GM21360 (cell line): ENCODE data around the gene STAB2.

ENCODE experiments used
- ATAC-seq: cut with Tn5 transposase; IDR thresholded peaks from one replicate; pipeline ENCODE4 v1.9.1; 2021; ENCODE audit warnings: mild to moderate bottlenecking, moderate library complexity; ENCODE audit not compliant: unreplicated experiment

Gene STAB2

DNA sequence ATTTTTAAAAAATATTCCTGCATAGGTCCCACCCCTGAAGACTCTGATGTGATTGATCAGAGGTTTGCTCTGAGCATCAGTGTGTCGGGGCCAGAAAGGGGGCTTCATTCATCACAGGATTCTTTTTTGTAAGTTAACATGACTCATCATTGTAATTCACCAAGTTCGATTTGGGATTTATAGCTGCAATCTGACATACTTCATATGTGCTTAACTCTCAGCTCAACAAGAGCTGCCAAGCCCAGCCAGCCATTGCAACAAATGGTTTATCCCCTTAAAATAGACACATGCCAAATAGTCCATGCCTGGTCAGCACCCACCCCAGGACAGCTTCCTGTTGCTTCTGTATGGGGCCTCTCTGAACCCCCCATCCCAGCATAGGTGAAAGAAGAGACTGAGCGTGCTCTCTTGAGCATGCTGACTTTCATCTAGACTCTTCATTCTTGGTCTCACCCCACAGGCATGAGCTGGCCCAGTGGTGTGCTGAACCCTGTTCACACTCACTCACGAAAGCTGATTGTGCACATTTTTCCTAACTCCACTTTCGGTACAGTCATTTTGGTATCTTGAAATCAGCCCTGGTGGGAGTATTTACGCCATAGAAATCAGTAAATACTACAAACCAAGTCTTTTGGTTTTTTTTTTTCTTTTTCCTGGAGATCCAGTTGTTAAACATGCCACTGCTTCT is 101.4 kb downstream of the STAB2 start:
- ATAC-seq, result no peak

DNA sequence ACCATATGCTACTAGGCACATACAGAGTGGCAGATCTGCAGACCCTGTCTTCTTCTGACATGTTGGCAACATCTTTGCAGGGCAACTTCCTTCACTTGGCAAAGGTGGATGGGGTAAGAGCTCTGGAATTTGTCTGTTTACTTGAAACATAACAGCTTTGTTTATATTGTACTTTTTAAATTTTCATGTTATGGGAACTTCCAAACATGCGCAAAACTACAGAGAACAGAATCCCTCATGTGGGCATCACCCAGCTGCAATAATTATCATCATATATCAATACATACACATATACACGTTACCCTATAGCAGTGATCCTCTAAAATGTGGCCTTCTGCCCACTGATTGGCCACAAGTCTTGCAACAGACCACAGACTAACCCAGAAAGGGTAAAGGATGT is 103.4 kb downstream of the STAB2 start:
- ATAC-seq, result no peak

GRCh38 chr12:103691063-103691462 is 104.0 kb downstream of the STAB2 start:
- no peak for ATAC-seq

- ATAC-seq, result no peak
These were observed 109.0 kb downstream of the STAB2 start for GRCh38 chr12:103696101-103696500.

GRCh38 chr12:103697971-103698751 is 111.1 kb downstream of the STAB2 start:
- no peak for ATAC-seq

DNA sequence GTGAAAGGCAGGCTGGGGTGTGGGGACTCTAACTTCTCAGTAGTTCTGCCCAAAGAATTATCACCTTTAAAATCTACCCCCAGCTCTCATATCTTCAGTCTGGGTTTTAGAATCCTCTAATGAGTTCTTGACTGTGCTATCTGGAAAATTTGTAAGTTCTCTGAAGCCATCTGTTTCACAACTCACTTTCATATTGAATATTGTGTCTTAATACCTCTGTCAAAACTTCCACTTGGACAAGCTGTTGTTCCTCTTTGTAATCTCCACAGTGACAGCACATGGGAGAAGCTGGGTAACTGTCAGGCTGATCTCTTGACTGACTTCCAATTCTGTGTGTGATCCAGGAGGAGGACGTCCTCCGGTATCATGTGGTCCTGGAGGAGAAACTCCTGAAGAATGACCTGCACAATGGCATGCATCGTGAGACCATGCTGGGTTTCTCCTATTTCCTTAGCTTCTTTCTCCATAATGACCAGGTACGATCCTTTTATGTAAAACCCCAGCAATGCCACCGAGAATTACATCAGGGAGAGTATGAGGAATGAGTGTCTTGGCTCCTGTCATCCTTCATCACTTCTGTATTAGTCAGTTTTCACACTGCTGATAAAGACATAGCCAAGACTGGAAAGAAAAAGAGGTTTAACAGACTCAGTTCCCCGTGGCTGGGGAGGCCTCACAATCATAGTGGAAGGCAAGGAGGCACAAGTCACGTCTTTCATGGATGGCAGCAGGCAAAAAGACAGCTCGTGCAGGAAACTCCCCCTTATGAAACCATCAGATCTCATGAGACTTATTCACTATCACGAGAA is 111.9 kb downstream of the STAB2 start:
- ATAC-seq, result no peak

GRCh38 chr12:103705098-103705497 is 118.0 kb downstream of the STAB2 start:
- ATAC-seq, result no peak

DNA sequence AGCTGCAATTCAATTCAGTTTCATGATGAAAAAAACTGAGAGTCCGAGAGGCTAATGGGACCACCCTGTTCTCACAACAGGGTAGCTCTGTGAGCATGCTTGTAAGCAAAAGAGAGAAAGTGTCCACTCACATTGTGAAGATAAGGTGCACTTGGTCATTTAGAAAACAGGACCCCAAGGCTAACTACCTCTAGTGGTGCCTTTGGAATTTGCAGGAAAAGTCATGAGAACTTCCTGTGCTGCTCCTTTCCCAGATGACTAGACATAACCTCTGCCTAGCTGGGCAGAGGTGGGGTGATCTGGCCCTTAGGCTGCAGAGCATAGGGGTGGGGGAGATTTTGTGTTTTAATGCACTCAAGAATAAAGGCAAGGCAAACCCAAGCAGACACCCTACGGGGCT is 118.9 kb downstream of the STAB2 start:
- no peak for ATAC-seq

DNA sequence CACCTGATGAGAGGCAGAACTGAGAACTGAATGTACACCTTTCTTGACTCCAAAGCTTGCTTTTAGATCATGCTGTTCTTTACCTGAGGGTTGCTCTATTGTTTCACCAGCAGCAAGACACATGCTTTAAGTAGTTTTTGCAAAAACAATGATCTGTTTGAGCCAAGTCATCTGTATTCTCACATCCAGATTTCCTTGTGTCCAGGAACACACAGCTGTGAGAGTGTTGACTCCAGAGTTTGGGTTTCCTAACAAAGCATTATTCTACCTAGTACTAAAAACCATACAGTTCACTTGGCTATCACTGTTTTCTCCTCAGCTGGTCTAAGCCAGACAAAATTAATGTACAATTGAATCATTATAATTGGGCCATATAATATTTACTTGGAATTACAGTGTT is 120.4 kb downstream of the STAB2 start:
- ATAC-seq, result no peak

GRCh38 chr12:103710544-103710943 is 123.5 kb downstream of the STAB2 start:
- no peak for ATAC-seq

- no peak for ATAC-seq
These were observed 125.1 kb downstream of the STAB2 start for GRCh38 chr12:103712216-103712615.

- ATAC-seq, result no peak
These were observed 128.4 kb downstream of the STAB2 start for GRCh38 chr12:103715494-103715893.

GRCh38 chr12:103716517-103717196 is 129.6 kb downstream of the STAB2 start:
- ATAC-seq, result no peak

GRCh38 chr12:103725398-103725797 is 138.3 kb downstream of the STAB2 start:
- ATAC-seq, result no peak

- no peak for ATAC-seq
These were observed 140.6 kb downstream of the STAB2 start for GRCh38 chr12:103727638-103728037.

DNA sequence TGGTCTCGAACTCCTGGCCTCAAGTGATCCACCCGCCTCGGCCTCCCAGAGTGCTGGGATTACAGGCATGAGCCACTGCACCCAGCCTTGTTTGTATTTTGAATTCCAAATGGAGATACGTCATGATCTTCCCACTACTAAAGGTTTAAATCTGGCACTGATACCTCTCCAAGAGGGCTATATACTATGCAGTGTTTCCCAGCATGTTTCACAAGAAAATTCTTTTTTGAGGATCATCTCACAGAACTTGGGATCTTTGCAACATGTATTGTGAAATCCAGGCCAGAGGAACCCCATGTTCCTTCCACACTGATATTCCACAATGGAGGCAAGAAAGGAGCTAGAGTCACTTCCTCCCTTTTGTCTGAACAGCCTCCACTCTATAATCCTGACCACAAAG is 141.2 kb downstream of the STAB2 start:
- ATAC-seq, result no peak

DNA sequence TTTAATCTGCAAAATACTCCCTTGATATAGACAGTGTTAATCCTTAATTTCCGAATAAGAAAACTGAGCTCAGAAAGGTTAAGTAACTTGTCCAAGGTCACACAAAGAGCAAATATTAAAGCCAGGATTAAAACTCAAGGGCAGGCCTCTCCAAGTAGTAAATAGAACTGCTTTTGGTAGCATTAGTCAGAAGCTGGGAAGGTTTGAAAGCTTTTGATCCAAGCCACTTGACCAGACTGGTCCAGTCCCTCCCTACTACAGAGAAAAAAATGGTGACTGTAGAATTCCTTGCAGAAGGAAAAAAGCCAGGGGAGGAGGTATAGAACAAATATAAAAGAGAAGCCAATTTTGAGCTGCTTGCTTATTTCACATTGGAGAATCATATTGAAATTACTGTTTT is 142.4 kb downstream of the STAB2 start:
- ATAC-seq, result no peak

DNA sequence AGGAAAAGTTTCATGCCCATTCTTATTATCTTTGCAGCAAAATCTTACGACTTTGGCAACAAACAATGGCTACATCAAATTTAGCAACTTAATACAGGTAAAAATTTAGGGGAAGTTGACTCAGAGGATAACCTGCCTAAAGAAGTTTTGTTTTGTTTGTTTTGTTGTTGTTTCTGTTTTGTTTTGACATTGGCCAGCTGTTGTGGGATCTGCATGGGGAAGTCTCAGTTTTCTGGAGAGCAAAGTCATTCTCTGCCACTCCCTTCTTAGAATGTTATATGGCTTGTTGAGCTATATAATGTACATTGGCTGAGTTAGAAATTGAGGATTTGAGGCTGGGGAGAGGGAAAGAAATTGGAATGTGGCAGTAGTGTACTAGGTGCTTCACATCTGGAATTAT is 144.5 kb downstream of the STAB2 start:
- no peak for ATAC-seq

DNA sequence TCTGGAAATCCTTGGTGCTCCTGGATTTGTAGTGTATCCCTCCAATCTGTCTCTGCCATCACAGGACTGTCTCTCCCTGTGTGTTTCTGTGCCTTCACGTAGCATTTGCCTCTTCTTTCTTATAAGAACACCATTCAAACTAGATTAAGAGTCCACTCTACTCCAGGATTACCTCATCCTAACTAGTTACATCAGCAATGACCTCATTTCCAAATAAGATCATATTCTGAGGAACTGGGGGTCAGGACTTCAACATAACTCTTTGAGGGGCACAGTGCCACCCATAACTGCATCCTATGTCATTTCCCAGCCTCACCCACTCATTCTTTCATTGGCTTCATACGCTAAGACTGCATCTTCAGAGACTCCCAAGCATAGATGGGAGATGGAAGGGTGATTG is 147.8 kb downstream of the STAB2 start:
- no peak for ATAC-seq

- ATAC-seq, result no peak
These were observed 148.2 kb downstream of the STAB2 start for GRCh38 chr12:103735291-103735690.

GRCh38 chr12:103736572-103736971 is 149.5 kb downstream of the STAB2 start:
- no peak for ATAC-seq
